PC-3 (cell line): ENCODE results near the gene CRLF1.

Experiments
- EZH2 ChIP-seq: fragments of 300-600 bp; sonication (generic); IDR thresholded peaks from one replicate; pipeline ENCODE4 v1.6.1; 2017; ENCODE audit warnings: antibody characterized with exemption, mild to moderate bottlenecking, low read length; ENCODE audit not compliant: unreplicated experiment
- EZH2phosphoT487 ChIP-seq: fragments of 300-600 bp; sonication (generic); IDR thresholded peaks from 2 replicates; pipeline ENCODE4 v1.6.1; 2018; ENCODE audit warnings: mild to moderate bottlenecking, antibody characterized with exemption, low read length, borderline replicate concordance
- TF ChIP-seq, protein P1 (sequence below): fragments of 300-600 bp; sonication (generic); conservative IDR thresholded peaks from 2 replicates; pipeline ENCODE4 v1.5.1; 2017; ENCODE audit warnings: antibody characterized with exemption, low read depth, mild to moderate bottlenecking, low read length

- TF ChIP-seq, protein P1, sequence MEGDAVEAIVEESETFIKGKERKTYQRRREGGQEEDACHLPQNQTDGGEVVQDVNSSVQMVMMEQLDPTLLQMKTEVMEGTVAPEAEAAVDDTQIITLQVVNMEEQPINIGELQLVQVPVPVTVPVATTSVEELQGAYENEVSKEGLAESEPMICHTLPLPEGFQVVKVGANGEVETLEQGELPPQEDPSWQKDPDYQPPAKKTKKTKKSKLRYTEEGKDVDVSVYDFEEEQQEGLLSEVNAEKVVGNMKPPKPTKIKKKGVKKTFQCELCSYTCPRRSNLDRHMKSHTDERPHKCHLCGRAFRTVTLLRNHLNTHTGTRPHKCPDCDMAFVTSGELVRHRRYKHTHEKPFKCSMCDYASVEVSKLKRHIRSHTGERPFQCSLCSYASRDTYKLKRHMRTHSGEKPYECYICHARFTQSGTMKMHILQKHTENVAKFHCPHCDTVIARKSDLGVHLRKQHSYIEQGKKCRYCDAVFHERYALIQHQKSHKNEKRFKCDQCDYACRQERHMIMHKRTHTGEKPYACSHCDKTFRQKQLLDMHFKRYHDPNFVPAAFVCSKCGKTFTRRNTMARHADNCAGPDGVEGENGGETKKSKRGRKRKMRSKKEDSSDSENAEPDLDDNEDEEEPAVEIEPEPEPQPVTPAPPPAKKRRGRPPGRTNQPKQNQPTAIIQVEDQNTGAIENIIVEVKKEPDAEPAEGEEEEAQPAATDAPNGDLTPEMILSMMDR = no peak
- TF ChIP-seq EZH2phosphoT487 (no peak), EZH2 (no peak)
Measured at GRCh38 chr19:18590273-18591272, 16.0 kb downstream of the CRLF1 start.
